Endothelial cell (in vitro differentiated cells): ENCODE data around the gene CCDC92B. TPM values are rescaled to one million over a fixed set of nuclear protein-coding genes. Genes with fewer than 3 reads are reported as not detected.

Experiments used
- DNase-seq: peaks from one replicate; pipeline ENCODE4 v3.0.0; 2021; ENCODE audit warnings: low spot score
- H3K27ac Mint-ChIP-seq: one replicate; pipeline ENCODE4 v1.8.0; 2021; ENCODE audit warnings: mixed read lengths, inconsistent platforms; ENCODE audit not compliant: unreplicated experiment
- H3K27me3 Mint-ChIP-seq: one replicate; pipeline ENCODE4 v1.8.0; 2021; ENCODE audit warnings: mild to moderate bottlenecking, moderate library complexity, mixed read lengths, inconsistent platforms; ENCODE audit not compliant: unreplicated experiment
- H3K36me3 Mint-ChIP-seq: one replicate; pipeline ENCODE4 v1.8.0; 2021; ENCODE audit warnings: mild to moderate bottlenecking, low read depth, mixed read lengths, inconsistent platforms; ENCODE audit not compliant: unreplicated experiment
- H3K4me1 Mint-ChIP-seq: one replicate; pipeline ENCODE4 v1.8.0; 2021; ENCODE audit warnings: mild to moderate bottlenecking, mixed read lengths, inconsistent platforms; ENCODE audit not compliant: unreplicated experiment
- H3K4me3 Mint-ChIP-seq: one replicate; pipeline ENCODE4 v1.8.0; 2021; ENCODE audit warnings: mild to moderate bottlenecking, mixed read lengths, inconsistent platforms; ENCODE audit not compliant: unreplicated experiment
- H3K9me3 Mint-ChIP-seq: one replicate; pipeline ENCODE4 v1.8.0; 2021; ENCODE audit warnings: mixed read lengths, inconsistent platforms; ENCODE audit not compliant: unreplicated experiment
- total RNA-seq: library from RNA; stranded (reverse); fragmentation: NEBNext Ultra II Directional; extraction: Animal tissue kit (Norgen Biotek cat#: 25700); gene quantifications from one replicate; pipeline ENCODE4 v1.2.1, GENCODE V29; 2021; ENCODE audit not compliant: unreplicated experiment
- TF ChIP-seq, protein P1 (sequence below): fragments of 200-600 bp; sonication (generic); IDR thresholded peaks from one replicate; pipeline ENCODE4 v1.5.0; 2021; ENCODE audit warnings: antibody characterized with exemption; ENCODE audit not compliant: unreplicated experiment

Gene CCDC92B
- total RNA-seq, 1 donor from 2014 or later = 1.9 TPM

DNA sequence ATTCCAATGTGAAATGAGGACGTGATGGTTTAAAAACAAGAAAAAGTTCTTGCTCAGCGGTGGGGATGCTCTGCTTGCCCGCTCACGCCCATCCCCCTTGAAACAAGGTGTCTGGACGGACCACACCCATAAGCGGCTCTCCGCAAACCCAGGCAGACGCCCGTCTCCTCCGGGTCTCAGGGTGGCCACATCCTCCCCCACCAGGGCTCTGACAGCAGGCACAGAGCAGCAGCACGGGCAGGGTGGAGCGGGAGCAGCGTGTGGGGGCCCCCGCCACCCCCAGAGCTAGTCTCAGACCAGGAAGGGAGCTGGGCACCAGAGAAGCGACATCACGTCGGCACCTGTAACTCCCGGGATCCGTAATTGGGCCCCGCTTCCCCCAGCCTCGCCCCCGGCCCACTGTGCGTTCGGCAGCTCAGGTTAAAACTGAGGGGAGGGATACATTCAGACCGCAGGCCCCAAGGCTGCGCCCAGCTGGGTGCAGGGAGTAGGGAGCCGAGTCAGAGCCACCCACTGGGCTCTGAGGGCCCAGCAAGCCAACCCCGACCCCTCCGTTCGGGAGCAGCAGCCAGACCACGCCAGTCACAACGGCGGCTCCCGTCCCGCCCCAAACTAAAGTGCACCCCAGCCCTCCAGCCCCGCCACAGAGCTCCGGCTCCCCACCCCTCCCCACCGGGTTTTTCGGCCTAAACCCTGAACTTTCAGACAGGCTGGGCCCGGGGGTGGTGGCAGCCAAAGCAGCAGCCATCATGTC is 59.9 kb downstream of the CCDC92B start:
- TF ChIP-seq, protein P1, sequence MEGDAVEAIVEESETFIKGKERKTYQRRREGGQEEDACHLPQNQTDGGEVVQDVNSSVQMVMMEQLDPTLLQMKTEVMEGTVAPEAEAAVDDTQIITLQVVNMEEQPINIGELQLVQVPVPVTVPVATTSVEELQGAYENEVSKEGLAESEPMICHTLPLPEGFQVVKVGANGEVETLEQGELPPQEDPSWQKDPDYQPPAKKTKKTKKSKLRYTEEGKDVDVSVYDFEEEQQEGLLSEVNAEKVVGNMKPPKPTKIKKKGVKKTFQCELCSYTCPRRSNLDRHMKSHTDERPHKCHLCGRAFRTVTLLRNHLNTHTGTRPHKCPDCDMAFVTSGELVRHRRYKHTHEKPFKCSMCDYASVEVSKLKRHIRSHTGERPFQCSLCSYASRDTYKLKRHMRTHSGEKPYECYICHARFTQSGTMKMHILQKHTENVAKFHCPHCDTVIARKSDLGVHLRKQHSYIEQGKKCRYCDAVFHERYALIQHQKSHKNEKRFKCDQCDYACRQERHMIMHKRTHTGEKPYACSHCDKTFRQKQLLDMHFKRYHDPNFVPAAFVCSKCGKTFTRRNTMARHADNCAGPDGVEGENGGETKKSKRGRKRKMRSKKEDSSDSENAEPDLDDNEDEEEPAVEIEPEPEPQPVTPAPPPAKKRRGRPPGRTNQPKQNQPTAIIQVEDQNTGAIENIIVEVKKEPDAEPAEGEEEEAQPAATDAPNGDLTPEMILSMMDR = no peak
- Mint-ChIP-seq H3K27me3 (peaks cover 14% of the 10 kb centered on the region), H3K4me3 (no peak overlapping the region), H3K4me1 (peaks cover 10% of the 10 kb centered on the region), H3K36me3 (peaks cover 8% of the 10 kb centered on the region), H3K9me3 (no peaks in the 10 kb centered on the region), H3K27ac (peak overlapping the region; percentile 80)
- no peak for DNase-seq

DNA sequence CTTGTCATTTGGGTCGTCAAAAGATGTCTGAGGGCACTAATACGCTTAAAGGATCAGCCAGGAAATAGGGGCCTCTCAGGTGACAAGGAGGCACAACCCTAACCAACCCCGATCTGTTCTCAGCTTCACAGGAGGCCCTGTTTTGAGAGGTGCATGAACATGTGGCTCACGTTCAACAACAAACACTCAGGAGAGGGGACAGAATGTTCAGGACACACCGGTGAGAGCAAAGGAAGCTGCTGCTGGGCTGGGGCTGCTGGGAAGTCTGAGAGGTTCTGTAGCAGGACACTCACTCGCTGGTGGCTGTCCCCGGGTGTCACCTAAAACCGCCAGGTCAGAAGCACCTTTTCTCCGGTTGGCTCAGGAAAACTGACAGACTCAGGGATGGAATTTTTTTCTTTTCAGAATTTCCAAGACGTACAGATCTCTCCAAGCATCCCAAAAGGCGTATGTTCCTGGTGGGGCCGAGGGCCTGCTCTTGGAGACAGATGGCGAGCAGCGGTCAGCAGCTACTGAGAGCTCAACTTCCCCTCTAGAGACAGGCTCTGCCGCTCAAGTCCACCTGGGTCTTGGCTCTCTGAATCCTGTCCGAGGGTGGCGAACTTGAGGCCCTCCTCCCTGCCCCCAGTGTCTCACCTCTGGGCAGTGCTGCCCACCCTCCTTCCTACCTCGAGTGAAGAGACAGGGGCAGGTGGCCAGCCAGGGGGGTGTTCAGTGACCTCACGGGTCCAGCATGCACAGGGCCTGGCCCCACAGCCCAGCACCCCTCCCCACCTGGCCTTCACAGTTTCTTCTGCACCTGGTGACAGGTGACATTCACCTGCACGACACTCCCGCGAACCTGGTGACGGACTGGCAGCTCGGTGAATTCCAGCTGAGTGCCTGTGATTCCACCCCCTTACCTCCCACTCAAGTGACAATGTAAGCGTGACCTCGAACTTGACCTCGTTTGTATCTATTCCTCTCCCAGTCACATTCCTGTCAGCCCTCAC is 60.8 kb downstream of the CCDC92B start:
- H3K4me3 Mint-ChIP-seq = no peak overlapping the region
- peaks cover 8% of the 10 kb centered on the region for H3K36me3 Mint-ChIP-seq
- peaks cover 18% of the 10 kb centered on the region for H3K4me1 Mint-ChIP-seq
- TF ChIP-seq, protein P1 = no peak
- H3K27ac Mint-ChIP-seq = peak overlapping the region; percentile 80
- no peak for DNase-seq
- peaks cover 18% of the 10 kb centered on the region for H3K27me3 Mint-ChIP-seq
- no peaks in the 10 kb centered on the region for H3K9me3 Mint-ChIP-seq

DNA sequence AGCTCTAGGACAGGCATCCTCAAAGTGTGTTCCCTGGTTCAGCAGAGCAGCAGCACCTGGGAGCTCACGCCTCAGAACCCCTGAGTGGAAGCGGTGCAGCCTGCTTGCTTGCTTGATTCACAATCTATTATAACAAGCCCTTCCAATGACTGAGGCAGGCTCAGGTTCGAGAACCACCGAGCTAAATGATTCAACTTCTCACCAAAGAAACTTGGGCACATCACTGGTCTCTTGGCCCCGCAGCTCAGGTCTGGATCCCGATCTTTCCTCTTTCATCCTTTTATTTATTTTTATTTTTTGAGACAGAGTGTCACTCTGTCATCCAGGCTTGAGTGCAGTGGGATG is 62.4 kb downstream of the CCDC92B start:
- TF ChIP-seq, protein P1 = no peak
- Mint-ChIP-seq H3K27me3 (peaks cover 18% of the 10 kb centered on the region), H3K4me3 (no peak overlapping the region), H3K27ac (no peak overlapping the region), H3K4me1 (peaks cover 27% of the 10 kb centered on the region), H3K9me3 (no peaks in the 10 kb centered on the region), H3K36me3 (peaks cover 7% of the 10 kb centered on the region)
- DNase-seq = no peak

DNA sequence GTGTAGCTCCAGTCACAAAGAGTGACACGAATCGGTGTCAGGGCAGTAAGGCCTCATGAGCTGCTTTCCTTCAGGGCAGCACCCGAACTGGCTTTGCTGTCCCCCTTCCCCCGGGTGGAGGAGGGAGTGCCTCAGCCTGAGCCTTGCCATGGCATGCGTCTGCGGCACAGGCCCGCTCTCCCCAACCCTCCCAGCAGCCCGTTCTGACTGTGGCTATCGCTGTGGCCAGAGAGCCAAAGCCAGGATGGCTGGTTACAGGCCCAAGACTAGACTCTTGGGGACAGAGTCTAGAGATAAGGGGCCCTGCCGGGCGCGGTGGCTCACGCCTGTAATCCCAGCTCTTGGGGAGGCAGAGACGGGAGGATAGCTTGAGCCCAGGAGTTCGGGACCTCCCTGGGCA is 63.8 kb downstream of the CCDC92B start:
- H3K36me3 Mint-ChIP-seq = peaks cover 9% of the 10 kb centered on the region
- no peak overlapping the region for H3K4me3 Mint-ChIP-seq
- H3K4me1 Mint-ChIP-seq = peaks cover 27% of the 10 kb centered on the region
- peaks cover 16% of the 10 kb centered on the region for H3K27me3 Mint-ChIP-seq
- no peak for DNase-seq
- no peak overlapping the region for H3K27ac Mint-ChIP-seq
- TF ChIP-seq, protein P1 = no peak
- H3K9me3 Mint-ChIP-seq = no peaks in the 10 kb centered on the region
